GM19023 (cell line): ENCODE results near the gene ARID1B.

ENCODE experiments used
- ATAC-seq: cut with Tn5 transposase; IDR thresholded peaks from one replicate; pipeline ENCODE4 v1.9.1; 2021; ENCODE audit warnings: mild to moderate bottlenecking, moderate library complexity; ENCODE audit not compliant: unreplicated experiment

Gene ARID1B

DNA sequence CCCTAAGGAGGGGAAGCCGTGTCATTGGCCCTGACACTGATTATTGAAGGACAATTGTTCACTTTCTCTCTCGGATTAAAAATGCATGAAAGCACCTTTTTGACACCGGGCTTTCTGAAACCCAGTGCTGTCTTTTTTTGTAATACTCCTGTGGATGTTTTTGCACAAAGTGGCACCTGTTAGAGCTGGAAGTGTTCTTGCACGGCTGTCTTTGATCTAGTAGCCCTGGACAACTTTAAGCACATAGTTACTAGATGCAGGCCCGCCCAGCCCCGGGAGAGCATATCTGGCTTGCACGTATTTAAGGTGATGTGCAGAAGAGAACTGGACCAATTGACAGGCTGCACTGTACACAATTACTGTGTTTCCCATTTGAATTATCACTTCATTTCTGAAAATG lies 72.6 kb downstream of the ARID1B start:
- ATAC-seq: no peak

DNA sequence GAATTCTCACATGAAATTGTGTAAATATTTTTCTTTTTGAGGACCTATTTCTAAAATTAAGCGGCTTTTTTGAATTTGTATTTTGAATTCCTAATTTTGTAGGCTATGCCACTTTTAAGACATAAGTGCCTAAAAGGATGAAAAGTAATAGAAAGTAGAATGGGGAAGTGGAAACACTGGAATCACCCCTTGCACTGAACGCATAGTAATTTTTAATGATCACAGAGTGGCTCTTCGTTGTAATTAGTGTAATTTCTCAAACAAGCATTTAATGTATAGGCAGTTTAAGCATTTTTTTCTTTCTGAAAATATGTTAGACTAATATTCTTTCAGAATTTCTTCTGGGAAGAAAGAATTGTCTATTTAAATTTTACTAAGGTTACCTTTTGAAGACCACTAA lies 73.2 kb downstream of the ARID1B start:
- no peak for ATAC-seq

GRCh38 chr6:156851454-156851921 lies 74.3 kb downstream of the ARID1B start:
- no peak for ATAC-seq

DNA sequence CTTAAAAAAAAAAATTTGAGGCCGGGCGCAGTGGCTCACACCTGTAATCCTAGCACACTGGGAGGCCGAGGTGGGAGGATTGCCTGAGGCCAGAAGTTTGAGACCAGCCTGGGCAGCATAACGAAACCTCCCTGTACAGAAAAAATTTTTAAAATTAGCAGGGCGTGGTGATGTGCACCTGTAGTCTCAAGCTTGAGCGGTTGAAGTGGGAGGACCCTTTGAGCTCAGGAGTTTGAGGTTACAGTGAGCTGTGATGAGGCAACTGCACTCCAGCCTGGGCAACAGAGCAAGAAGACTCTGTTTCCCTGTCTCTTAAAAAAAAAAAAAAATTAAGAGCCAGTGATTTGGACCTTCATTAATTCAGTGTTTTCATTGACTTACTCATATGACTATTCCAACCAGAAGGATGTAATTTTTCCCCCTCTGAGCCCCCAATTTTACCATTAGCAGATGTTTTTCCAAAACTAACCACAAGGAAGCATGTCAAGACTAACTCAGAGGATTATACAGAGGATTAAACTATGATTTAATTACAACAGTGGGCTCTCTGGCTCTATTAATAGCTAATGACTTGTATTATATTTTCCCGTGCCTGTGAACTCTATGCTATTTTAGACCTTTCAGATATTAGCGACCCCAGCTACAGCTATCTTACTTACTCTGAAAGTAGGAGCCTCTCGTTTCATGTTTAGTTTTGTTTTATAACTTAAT lies 75.1 kb downstream of the ARID1B start:
- peak; percentile 66 for ATAC-seq

DNA sequence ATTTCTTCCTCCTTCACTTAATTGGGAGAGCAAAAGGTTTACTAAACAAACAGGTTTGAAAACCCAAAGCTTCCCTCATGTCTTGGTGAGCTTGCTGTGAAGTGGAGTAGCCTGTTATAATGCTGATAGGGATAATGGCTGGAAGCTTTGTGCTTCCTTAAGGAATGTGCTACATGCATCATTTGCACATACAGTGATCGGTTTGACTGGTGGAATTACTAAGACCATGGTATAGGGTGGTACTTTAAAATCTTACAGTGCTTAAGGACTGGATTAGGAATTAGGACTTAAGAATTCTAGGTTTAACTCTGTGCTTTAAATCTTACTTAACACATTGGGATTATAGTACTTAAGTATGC lies 75.7 kb downstream of the ARID1B start:
- no peak for ATAC-seq

DNA sequence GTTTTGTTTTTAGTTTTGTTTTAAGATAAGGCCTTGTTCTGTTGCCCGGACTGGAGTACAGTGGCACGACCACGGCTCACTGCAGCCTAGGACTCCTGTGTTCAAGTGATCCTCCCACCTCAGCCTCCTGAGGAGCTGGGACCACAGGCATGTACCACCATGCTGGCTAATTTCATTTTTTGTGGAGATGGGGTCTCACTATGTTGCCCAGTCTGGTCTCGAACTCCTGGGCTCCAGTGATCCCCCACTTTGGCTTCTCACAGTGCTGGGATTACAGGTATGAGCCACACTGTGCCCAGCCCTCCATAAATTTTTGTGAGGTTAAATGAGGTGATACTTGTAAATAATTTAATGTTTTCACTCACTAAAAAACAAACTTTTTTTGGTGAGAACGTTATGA lies 76.6 kb downstream of the ARID1B start:
- ATAC-seq: no peak

GRCh38 chr6:156854466-156855161 lies 77.4 kb downstream of the ARID1B start:
- ATAC-seq: no peak

- ATAC-seq: no peak
These were observed 80.4 kb downstream of the ARID1B start for GRCh38 chr6:156857573-156857972.

- no peak for ATAC-seq
These were observed 82.5 kb downstream of the ARID1B start for GRCh38 chr6:156859686-156860085.

DNA sequence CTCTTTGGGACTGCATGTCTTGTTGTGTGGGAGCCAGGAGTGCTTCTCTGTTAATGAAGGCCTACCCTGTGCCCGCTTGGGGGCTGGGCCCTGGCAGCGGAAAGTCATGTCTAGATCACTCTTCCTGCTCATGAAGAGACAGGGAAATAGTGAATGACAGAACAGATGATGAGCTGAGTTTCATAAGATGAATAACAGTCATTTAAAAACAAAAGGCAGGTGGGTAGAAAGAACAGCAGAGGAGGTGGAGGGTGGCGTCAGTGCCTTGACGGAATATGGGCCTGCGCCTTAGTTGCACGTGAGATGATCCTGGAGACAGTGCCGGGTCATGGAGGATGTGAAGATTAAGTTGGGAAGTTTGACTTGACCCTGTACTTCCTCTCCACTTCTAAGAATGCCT lies 85.5 kb downstream of the ARID1B start:
- ATAC-seq: no peak

DNA sequence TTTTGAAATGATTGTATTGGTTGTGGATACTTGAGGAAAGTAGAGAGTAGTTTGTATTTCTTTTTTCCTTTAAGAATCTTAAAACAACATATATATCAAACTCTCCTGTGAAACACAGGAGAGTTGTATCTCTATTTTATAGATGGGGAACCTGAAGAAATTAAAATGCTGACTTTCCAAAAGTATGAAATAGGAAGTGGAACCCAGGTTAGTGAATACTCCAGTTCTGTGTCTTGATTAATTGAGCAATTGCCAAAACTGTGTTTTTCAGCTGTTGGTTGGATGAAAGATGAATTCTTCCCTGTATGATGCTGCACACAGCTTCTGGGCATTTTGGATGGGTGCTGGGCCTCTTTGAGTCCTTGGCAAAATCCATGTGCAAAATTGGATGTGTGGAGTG lies 86.3 kb downstream of the ARID1B start:
- ATAC-seq: no peak

GRCh38 chr6:156864557-156864956 lies 87.4 kb downstream of the ARID1B start:
- no peak for ATAC-seq

DNA sequence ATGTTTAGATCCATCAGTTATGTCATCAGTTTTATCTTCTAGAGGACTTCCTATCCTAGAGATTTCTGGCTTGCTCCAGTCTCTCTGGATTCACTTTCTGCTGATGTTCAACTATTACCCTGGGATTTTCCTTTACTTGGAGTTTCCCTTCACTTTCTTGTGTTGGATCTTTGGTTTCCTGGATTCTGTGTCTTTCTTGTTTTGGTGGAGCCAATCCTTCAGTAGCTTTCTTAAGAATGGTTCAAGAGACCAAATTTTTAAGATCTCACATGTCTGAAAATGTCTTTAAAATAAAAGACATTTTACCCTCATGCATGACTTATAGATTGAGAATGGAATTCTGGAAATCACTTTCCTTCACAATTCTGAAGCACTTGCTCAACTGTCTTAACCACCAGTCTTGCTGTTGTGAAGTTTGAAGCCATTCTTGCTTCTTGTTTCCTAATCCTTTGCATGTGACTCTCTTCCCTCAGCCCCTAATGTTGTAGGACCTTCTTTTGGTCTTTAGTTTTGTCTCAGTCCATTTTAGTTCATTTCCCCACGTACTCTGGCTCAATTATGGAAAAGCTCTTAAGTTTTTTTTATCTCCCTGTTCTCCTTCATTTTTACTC lies 87.9 kb downstream of the ARID1B start:
- no peak for ATAC-seq

DNA sequence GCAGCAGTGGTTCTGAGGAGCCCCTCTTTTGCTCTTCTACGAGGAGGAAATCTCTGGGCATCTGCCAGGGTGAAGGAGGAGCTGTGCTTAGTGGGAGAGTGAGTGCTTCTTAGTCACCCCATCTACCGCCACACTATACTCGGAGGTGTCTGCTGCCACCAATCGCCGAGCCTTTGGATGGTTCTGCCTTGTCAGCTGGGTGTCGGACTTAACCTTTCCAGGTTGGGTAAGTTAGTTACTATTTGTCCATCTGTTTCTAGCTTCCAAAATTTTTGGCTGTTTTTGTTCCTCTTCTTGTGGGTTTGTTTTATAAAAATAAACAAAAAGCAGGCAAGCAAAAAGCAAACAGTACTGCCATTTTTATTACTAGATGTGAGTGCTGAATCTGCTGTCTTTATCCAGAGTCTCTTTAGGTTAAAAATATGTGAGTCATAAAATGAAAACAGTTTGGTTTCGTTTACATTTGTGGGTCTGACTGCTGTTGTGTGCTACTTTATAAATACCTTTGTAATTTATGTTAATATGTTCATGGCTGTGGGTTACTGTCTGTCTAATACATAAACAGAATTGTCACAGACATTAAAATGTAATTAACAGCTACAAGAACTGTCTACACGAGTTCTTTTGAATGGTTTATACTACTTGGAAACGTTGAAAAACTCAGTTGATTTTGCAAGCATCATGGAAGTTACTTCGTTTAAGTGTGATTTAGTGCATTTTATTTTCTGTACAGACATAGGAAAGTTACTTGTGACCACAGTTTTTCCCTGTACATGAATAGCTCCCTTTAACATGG lies 89.2 kb downstream of the ARID1B start:
- no peak for ATAC-seq

DNA sequence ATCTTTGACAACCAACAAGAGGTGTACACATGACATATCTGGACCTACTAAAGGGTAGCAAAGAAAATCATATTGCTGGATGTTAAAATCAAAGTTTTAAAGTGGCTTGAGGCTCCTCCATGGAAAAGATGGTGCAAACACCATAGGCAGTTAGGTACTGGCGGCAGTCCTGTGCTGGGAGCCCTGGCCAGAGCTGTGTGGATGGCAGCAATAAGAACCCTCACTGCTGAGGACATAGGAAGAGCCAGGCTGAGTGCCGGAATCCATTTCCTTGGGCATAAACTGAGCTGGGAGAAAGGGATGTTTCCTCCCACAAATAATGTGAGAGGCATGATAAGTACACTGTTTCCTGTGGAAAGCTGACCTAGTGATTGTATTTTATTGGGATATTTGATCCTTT lies 89.9 kb downstream of the ARID1B start:
- no peak for ATAC-seq

DNA sequence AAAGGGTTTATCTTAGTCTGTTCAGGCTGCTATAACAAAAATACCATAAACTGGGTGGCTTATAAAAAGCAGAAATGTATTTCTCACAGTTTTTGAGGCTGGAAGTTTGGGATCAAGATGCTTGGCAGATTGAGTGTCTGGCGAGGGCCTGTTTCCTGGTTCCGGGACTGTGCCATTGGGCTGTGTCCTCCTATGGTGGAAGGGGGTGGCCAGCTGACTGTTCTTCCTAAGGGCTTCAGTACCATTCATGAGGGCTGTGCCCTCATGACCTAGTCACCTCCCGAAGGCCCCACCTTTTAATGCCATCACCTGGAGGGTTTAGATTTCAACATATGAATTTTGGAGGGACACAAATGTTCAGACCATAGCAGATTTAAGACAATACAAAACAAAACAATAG lies 91.2 kb downstream of the ARID1B start:
- ATAC-seq: no peak

- no peak for ATAC-seq
These were observed 92.8 kb downstream of the ARID1B start for GRCh38 chr6:156869980-156870398.

DNA sequence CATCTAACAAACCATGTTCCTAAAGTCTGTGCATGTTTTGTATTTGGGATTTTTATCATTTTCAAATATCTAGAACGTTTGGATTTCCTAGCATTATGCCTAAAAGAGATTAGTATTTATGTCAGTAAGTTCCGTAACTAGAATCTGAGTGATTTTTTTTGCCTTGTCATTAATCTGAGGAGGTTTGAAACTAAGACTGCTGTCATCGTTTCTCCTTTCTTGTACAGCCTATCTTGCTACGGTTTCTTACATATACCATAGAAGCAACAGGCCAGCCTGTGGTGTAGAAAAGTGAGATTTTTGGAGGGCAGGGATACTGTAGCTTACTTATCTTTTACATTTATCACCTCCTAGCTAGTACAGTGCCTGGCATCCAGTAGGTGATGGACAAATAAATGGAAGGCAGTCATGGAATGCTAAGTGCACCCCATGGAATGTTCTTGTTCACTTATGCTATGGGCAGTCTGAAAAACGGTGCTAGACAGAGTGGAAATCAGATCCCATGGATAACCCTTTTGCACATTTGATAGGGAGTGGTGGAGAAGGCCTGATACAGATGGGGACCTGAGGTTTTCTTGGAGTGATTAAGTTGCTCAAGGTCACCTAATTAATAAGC lies 93.9 kb downstream of the ARID1B start:
- ATAC-seq: no peak

- ATAC-seq: no peak
These were observed 95.7 kb downstream of the ARID1B start for GRCh38 chr6:156872903-156873302.

DNA sequence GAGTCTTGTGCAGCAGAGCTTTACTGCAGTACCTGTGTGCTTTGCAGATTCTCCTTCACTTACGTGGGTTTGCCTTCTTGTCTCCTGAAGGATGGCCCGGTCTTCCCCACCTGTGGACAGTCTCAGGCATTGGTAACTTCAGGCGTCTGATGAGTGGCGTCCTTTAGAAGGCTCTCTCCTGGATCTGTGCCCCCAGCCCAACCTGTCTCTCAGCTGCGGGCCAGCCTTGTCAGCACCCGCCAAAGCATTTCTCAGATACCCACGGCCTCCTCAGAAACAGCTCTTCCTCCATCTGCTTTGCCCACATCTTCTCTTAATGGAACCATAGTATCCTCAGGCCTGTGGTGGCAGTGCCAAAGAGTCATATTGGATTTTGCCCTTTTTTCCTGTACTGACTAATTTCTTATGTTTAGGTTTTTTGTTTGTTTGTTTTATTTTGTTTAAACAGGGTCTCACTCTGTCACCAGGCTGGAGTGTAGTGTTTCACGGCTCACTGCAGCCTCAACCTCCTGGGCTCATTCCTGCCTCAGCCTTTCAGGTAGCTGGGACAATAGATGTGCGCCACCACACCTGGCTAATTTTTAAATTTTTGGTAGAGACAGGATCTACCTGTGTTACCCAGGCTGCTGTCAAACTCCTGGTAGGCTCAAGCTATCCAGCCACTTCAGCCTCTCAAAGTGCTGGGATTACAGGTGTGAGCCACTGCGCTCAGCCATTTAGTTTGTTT lies 96.6 kb downstream of the ARID1B start:
- no peak for ATAC-seq
